IPS-18c (cell line): Measurements from ENCODE around the gene ZSCAN26.

Experiments
- H3K4me3 ChIP-seq: 2 replicates; pipeline ENCODE4 v1.7.0; 2013; ENCODE audit warnings: low read depth, mild to moderate bottlenecking, low read length, moderate library complexity; ENCODE audit not compliant: insufficient read depth
- H3K9me3 ChIP-seq: one replicate; pipeline ENCODE4 v1.6.1; 2013; ENCODE audit warnings: mild to moderate bottlenecking, low read length, moderate library complexity; ENCODE audit not compliant: control insufficient read depth, insufficient read depth

ZSCAN26 gene

GRCh38 chr6:28266962-28267694 is at the start of gene ZSCAN26:
ZSCAN26 (plus strand) TSS chr6:28267143; CDS start chr6:28271920, 4,777 bp downstream.
- Histone ChIP-seq H3K9me3 (no peaks in the 10 kb centered on the region), H3K4me3 (peak within 1 kb of the TSS; percentile 70)

DNA sequence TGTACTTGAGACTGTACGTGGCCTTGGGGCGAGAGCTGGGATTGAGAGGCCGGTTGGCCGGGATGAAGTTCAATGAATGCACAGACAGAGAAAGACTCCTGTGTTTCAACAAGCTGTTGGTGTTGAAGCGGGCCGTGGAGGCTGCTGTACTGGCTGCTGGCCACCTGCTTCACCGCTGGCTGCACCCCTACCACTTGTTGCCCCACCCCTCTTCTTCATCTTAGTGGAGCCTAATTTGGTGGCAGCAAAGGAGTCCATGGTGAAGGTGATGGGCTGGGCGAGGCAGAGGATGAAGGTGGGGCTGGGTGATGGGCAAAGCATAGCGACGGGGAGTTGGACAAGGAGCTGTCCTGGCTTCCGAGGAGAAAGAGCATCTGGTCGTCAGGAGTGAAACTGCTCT is 49.1 kb upstream of the ZSCAN26 start:
- H3K9me3 ChIP-seq: no peaks in the 10 kb centered on the region
- peak overlapping the region; percentile 38; the same call in 1 of the 2 replicates for H3K4me3 ChIP-seq

GRCh38 chr6:28218312-28219248 is 48.4 kb upstream of the ZSCAN26 start:
- Histone ChIP-seq H3K4me3 (peak overlapping the region; percentile 38), H3K9me3 (no peaks in the 10 kb centered on the region)

GRCh38 chr6:28220257-28221133 is 46.4 kb upstream of the ZSCAN26 start:
- Histone ChIP-seq H3K9me3 (no peaks in the 10 kb centered on the region), H3K4me3 (no peak overlapping the region)

DNA sequence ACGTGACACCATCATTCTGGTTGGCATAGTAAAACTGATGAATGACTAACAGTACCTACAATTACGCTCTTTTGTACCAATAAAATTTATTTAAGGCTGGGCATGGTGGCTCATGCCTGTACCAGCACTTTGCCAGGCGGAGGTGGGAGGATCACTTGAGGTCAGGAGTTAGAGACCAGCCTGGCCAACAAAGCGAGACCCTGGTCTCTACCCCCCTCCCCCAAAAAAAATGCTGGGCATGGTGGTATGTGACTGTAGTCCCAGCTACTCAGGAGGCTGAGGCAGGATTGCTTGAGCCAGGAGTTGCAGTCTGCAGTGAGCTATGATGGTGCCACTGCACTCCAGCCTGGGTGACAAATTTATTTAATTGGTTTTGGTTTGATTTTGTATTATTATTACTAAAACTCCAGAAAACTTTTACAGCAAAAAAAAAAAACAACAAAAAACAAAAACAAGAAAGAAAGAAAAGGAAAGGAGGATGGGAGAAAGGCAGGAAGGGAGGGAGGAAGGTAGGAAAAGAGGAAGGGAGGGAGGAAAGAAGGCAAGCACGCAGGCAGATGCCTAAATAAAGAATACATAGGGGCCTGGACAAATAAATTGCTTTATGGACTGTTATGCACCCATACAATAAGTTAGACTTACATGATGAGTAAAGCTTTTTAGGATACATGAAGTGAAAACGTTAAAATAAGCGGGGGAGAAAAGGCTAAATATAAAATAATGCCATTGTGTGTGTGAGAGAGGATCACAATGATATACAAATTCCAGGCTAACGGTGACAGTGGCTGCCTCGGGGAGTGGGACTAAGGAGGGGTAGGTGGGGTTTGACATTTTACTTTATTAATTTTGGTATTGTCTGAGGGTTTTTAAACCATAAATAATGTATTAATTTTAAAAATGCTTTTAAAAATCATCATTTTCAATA is 42.5 kb upstream of the ZSCAN26 start:
- Histone ChIP-seq H3K9me3 (peaks cover 2% of the 10 kb centered on the region), H3K4me3 (peak overlapping the region; percentile 95; the same call in 1 of the 2 replicates)

GRCh38 chr6:28225056-28225834 is 41.7 kb upstream of the ZSCAN26 start, which contains the start of gene ZSCAN9:
ZSCAN9 (plus strand) TSS chr6:28225275; CDS start chr6:28227085, 1,810 bp downstream.
- Histone ChIP-seq H3K9me3 (peaks cover 2% of the 10 kb centered on the region), H3K4me3 (peak within 1 kb of the TSS; percentile 95)

- H3K9me3 ChIP-seq: peaks cover 2% of the 10 kb centered on the region
These were observed 40.5 kb upstream of the ZSCAN26 start for GRCh38 chr6:28226460-28226859.

DNA sequence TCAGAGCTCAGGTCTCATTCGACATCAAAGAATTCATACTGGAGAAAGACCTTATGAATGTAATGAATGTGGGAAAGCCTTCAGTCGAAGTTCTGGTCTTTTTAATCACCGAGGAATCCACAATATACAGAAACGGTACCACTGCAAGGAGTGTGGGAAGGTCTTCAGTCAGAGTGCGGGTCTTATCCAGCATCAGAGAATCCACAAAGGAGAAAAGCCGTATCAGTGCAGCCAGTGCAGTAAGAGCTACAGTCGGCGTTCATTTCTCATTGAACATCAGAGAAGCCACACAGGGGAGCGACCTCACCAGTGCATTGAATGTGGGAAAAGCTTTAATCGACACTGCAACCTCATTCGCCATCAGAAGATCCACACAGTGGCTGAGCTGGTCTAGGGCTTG is 34.2 kb upstream of the ZSCAN26 start:
- Histone ChIP-seq H3K4me3 (no peak overlapping the region), H3K9me3 (peaks cover 4% of the 10 kb centered on the region)

More at GRCh38 chr6:28226460-28226859, 40.5 kb upstream of the ZSCAN26 start:
- H3K4me3 ChIP-seq: no peak overlapping the region

DNA sequence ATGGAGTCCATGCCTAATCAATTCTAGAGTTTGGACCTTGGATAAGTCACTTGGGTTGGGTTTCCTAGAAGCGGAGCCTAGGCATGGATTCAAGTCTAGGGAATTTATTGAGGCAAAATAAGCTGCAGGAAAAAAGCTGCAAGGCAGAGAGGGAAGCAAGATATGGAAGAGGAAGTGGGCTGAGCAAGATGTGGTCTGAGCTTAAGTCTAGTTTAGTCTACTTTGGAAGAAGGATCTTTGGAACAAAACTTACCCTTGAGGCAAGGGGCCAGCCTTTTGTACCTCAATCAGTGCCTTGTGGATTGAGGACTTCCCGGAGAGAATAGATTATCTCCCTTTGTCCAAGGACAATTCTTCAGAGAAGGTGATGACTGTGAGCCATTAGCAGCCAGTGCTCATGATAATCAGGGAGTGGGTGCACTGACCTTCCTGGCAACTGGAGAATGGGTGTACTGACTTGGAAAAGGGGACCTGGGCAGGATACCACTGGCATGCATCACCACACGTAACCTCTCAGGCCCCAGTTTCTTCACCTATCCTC is 31.0 kb upstream of the ZSCAN26 start:
- Histone ChIP-seq H3K4me3 (no peak overlapping the region), H3K9me3 (peaks cover 6% of the 10 kb centered on the region)

GRCh38 chr6:28239636-28240035 is 27.3 kb upstream of the ZSCAN26 start:
- H3K9me3 ChIP-seq: peaks cover 6% of the 10 kb centered on the region
- no peak overlapping the region for H3K4me3 ChIP-seq

DNA sequence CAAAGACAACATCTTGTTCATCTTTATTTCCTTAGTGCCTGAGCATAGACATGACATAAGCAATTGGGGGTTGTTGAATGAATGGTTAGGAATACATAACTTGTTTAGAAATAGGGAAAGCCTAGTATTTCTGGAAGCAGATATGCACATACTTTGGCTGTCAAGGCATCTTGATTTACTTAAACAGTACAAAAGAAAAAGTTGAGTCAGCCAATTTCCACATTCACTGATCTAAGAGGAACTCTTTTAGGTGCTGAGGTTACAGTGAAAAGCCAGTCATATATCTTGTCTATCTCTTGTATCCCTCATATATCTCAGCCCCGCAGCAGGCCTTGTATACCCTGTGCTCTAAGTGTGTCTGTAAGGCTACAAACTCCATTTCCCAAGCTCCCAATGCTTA is 26.5 kb upstream of the ZSCAN26 start:
- no peak overlapping the region for H3K4me3 ChIP-seq
- peaks cover 6% of the 10 kb centered on the region for H3K9me3 ChIP-seq

- Histone ChIP-seq H3K9me3 (peaks cover 2% of the 10 kb centered on the region), H3K4me3 (no peak overlapping the region)
These were observed 23.0 kb upstream of the ZSCAN26 start for GRCh38 chr6:28243946-28244345.

DNA sequence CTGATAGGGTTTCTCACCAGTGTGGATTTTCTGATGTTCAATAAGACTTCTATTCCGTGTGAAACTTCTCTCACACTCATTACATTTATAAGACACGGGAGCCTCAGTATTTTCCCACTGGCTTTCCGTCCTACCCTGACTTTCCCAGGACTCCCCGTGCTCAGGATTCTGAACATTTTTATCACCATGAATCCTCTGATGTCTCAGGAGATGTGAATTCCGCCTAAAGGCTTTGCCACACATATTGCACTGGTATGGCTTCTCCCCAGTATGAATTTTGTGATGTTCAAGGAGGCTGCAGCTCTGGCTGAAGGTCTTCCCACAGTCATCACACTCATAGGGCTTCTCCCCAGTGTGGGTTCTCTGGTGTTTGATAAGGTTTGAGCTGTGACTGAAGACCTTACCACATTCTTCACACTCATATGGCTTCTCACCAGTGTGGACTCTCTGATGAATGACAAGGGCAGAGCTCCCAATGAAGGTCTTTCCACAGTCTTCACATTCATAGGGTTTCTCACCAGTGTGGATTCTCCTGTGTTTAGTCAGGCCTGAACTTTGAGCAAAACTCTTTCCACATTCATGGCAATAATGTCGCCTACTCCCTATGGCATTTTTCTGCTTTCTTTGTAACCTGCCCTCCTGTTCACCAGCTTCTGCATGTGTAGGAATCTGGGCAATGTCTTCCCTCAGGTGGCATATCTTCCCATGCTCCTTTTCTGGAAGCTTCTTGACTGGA is 21.6 kb upstream of the ZSCAN26 start:
- Histone ChIP-seq H3K9me3 (peaks cover 2% of the 10 kb centered on the region), H3K4me3 (no peak overlapping the region)

- Histone ChIP-seq H3K9me3 (no peaks in the 10 kb centered on the region), H3K4me3 (no peak overlapping the region)
These were observed 18.0 kb upstream of the ZSCAN26 start for GRCh38 chr6:28248916-28249315.

GRCh38 chr6:28250747-28251146 is 16.2 kb upstream of the ZSCAN26 start:
- Histone ChIP-seq H3K9me3 (no peaks in the 10 kb centered on the region), H3K4me3 (no peak overlapping the region)
